H1 (cell line): ENCODE measurements around the gene EPSTI1. TPM values are rescaled to one million over a fixed set of nuclear protein-coding genes. Genes with fewer than 3 reads are reported as not detected.

ENCODE experiments used
- CTCF ChIA-PET: fragments of 300-600 bp; sonication (Branson Sonifier 250); formaldehyde crosslinking; loops from one replicate; lab custom pipeline; 2021; ENCODE audit not compliant: partially characterized antibody; lab: Charles Lee
- POLR2A ChIA-PET: fragments of 300-600 bp; sonication (Branson Sonifier 250); formaldehyde crosslinking; loops from one replicate; lab custom pipeline; 2021; ENCODE audit warnings: inconsistent platforms; ENCODE audit not compliant: partially characterized antibody; lab: Charles Lee
- DNase-seq, 2 experiments: peaks; one replicate each; pipeline versions ENCODE4 v3.0.0 to v3.0.0-alpha.2; 2010 to 2022; ENCODE audit warnings: low spot score in 2 of 2, low read depth in 1 of 2, mixed read lengths in 1 of 2
- FAIRE-seq: peaks from 2 replicates; lab custom pipeline; 2011; peaks lifted over from hg19 to GRCh38; lab: Jason Lieb, UNC
- H2AFZ ChIP-seq: 2 replicates; pipeline ENCODE4 v1.8.1; 2012; ENCODE audit warnings: low read length, inconsistent platforms
- H2AK5ac ChIP-seq: 2 replicates; pipeline ENCODE4 v1.6.1; 2013; ENCODE audit warnings: low read depth, low read length
- H2BK120ac ChIP-seq: replicated peaks from 2 replicates; pipeline ENCODE3; 2013; ENCODE audit warnings: low read depth, low read length, inconsistent platforms
- H2BK12ac ChIP-seq: 2 replicates; pipeline ENCODE4 v1.6.1; 2013; ENCODE audit warnings: low read depth, low read length
- H2BK15ac ChIP-seq: 2 replicates; pipeline ENCODE4 v1.6.1; 2013; ENCODE audit warnings: low read length
- H2BK20ac ChIP-seq: 2 replicates; pipeline ENCODE4 v1.6.1; 2013; ENCODE audit warnings: low read length
- H2BK5ac ChIP-seq: 2 replicates; pipeline ENCODE4 v1.6.1; 2013; ENCODE audit warnings: low read depth, low read length
- H3K14ac ChIP-seq: 2 replicates; pipeline ENCODE4 v1.6.1; 2013; ENCODE audit warnings: inconsistent platforms; ENCODE audit not compliant: insufficient read length
- H3K18ac ChIP-seq: 2 replicates; pipeline ENCODE4 v1.6.1; 2013; ENCODE audit warnings: low read length; ENCODE audit errors: extremely low read depth
- H3K23ac ChIP-seq: 2 replicates; pipeline ENCODE4 v1.6.1; 2013; ENCODE audit warnings: inconsistent platforms; ENCODE audit not compliant: insufficient read length
- H3K23me2 ChIP-seq: 2 replicates; pipeline ENCODE4 v1.6.1; 2013; ENCODE audit warnings: low read depth, low read length
- H3K27ac ChIP-seq: 2 replicates; pipeline ENCODE4 v1.6.1; 2011; ENCODE audit warnings: low read depth, low read length, inconsistent platforms
- H3K27me3 ChIP-seq, 4 experiments: replicated peaks in 1 of 4; 1 replicate in 1 of 4; 2 replicates in 3 of 4; pipeline versions ENCODE4 v1.6.1 to v1.8.1; 2011 to 2013; ENCODE audit warnings: low read length in 3 of 4, mild to moderate bottlenecking in 3 of 4, inconsistent platforms in 2 of 4, mixed read lengths in 2 of 4, moderate library complexity in 1 of 4; ENCODE audit not compliant: control insufficient read depth in 3 of 4, insufficient read depth in 3 of 4; ENCODE audit errors: extremely low read depth in 1 of 4
- H3K36me3 ChIP-seq, 4 experiments: 2 replicates each; pipeline versions ENCODE4 v1.6.1 to v1.8.1; 2011 to 2013; ENCODE audit warnings: mild to moderate bottlenecking in 4 of 4, low read length in 3 of 4, moderate library complexity in 2 of 4, control low read depth in 1 of 4, inconsistent platforms in 1 of 4; ENCODE audit not compliant: insufficient read depth in 4 of 4, control insufficient read depth in 2 of 4
- H3K4ac ChIP-seq: replicated peaks from 2 replicates; pipeline ENCODE3; 2013; ENCODE audit warnings: low read length, low read depth, mixed read lengths, inconsistent platforms; ENCODE audit not compliant: insufficient read length
- H3K4me1 ChIP-seq, 4 experiments: replicated peaks in 1 of 4; 1 replicate in 1 of 4; 2 replicates in 3 of 4; pipeline versions ENCODE4 v1.6.1 to v1.8.1; 2011 to 2013; ENCODE audit warnings: low read length in 3 of 4, inconsistent platforms in 2 of 4, mixed read lengths in 1 of 4; ENCODE audit not compliant: insufficient read depth in 4 of 4, control insufficient read depth in 3 of 4
- H3K4me2 ChIP-seq, 2 experiments: 2 replicates each; pipeline versions ENCODE4 v1.6.1 to v1.8.1; 2011 to 2013; ENCODE audit warnings: low read depth in 2 of 2, low read length in 2 of 2, control low read depth in 1 of 2, inconsistent platforms in 1 of 2, mild to moderate bottlenecking in 1 of 2; ENCODE audit not compliant: insufficient read depth in 1 of 2
- H3K4me3 ChIP-seq, 4 experiments: fragments of 200-600, 300-600 bp in 1 of 4; sonication (generic), shearing (Covaris generic), sonication (Bioruptor Twin) in 1 of 4; 2 replicates each; pipeline versions ENCODE4 v1.5.1 to v1.8.1; 2011 to 2016; ENCODE audit warnings: low read length in 4 of 4, low read depth in 3 of 4, control low read depth in 2 of 4, inconsistent platforms in 2 of 4, mild to moderate bottlenecking in 2 of 4, mixed read lengths in 1 of 4, moderate library complexity in 1 of 4; ENCODE audit not compliant: insufficient read depth in 2 of 4; ENCODE audit errors: extremely low read depth in 1 of 4
- H3K56ac ChIP-seq: replicated peaks from 2 replicates; pipeline ENCODE3; 2013; ENCODE audit warnings: low read depth, mild to moderate bottlenecking, mixed read lengths, low read length, inconsistent platforms; ENCODE audit not compliant: insufficient read length
- H3K79me1 ChIP-seq: 2 replicates; pipeline ENCODE4 v1.6.1; 2013; ENCODE audit warnings: low read depth, low read length, control low read depth
- H3K79me2 ChIP-seq, 2 experiments: 2 replicates each; pipeline versions ENCODE4 v1.6.1 to v1.8.1; 2012 to 2013; ENCODE audit warnings: low read length in 2 of 2, mild to moderate bottlenecking in 2 of 2, inconsistent platforms in 1 of 2; ENCODE audit not compliant: insufficient read depth in 2 of 2, control insufficient read depth in 1 of 2
- H3K9ac ChIP-seq, 4 experiments: replicated peaks in 1 of 4; 1 replicate in 1 of 4; 2 replicates in 3 of 4; pipeline versions ENCODE4 v1.6.1 to v1.8.1; 2011 to 2013; ENCODE audit warnings: low read depth in 3 of 4, low read length in 3 of 4, control low read depth in 2 of 4, mild to moderate bottlenecking in 2 of 4, moderate library complexity in 2 of 4, inconsistent platforms in 1 of 4; ENCODE audit errors: extremely low read depth in 1 of 4
- H3K9me3 ChIP-seq, 2 experiments: 2 replicates each; pipeline versions ENCODE4 v1.6.1 to v1.8.1; 2012 to 2013; ENCODE audit warnings: mild to moderate bottlenecking in 2 of 2, moderate library complexity in 2 of 2, control low read depth in 1 of 2, inconsistent platforms in 1 of 2, low read depth in 1 of 2, low read length in 1 of 2, mixed read lengths in 1 of 2; ENCODE audit not compliant: insufficient read depth in 2 of 2
- H4K20me1 ChIP-seq, 2 experiments: replicated peaks in 1 of 2; 2 replicates each; pipeline versions ENCODE3 to v1.8.1; 2011 to 2013; ENCODE audit warnings: inconsistent platforms in 2 of 2, low read length in 2 of 2, mild to moderate bottlenecking in 1 of 2; ENCODE audit not compliant: insufficient read depth in 2 of 2, control insufficient read depth in 1 of 2
- H4K5ac ChIP-seq: 2 replicates; pipeline ENCODE4 v1.6.1; 2013; ENCODE audit warnings: low read length, low read depth, mixed read lengths, inconsistent platforms; ENCODE audit not compliant: insufficient read length
- H4K8ac ChIP-seq: 2 replicates; pipeline ENCODE4 v1.8.0; 2013; ENCODE audit warnings: mild to moderate bottlenecking, moderate library complexity, low read length, inconsistent platforms; ENCODE audit not compliant: insufficient read depth; ENCODE audit errors: extremely low read depth
- H4K91ac ChIP-seq: replicated peaks from 2 replicates; pipeline ENCODE3; 2013; ENCODE audit warnings: low read length, mixed read lengths, inconsistent platforms; ENCODE audit not compliant: insufficient read length
- BCL11A ChIP-seq, 2 experiments: IDR thresholded peaks; one replicate each; pipeline ENCODE4 v1.6.1; 2011; ENCODE audit warnings: low read depth in 2 of 2, low read length in 2 of 2, mild to moderate bottlenecking in 2 of 2
- CBX8 ChIP-seq: fragments of 300-800, 300-1000 bp; sonication (generic); IDR thresholded peaks from 2 replicates; pipeline ENCODE4 v1.7.1; 2016; ENCODE audit warnings: low read depth, low read length, borderline replicate concordance
- CEBPB ChIP-seq: IDR thresholded peaks from 2 replicates; pipeline ENCODE4 v1.6.1; 2012; ENCODE audit warnings: low read depth, low read length
- CTBP2 ChIP-seq: IDR thresholded peaks from 2 replicates; pipeline ENCODE4 v1.7.0; 2011; ENCODE audit warnings: borderline replicate concordance, mild to moderate bottlenecking, moderate library complexity, mixed read lengths, low read length; ENCODE audit not compliant: insufficient read depth, insufficient read length
- GTF2F1 ChIP-seq: IDR thresholded peaks from 2 replicates; pipeline ENCODE4 v1.6.1; 2012; ENCODE audit warnings: low read depth, low read length, improper control_type of control experiment, borderline replicate concordance
- KDM4A ChIP-seq: IDR thresholded peaks from one replicate; pipeline ENCODE4 v1.7.1; 2012; ENCODE audit warnings: low read depth, mild to moderate bottlenecking, moderate library complexity, low read length, inconsistent platforms; ENCODE audit not compliant: severe bottlenecking
- KDM5A ChIP-seq: fragments of 200-600 bp; IDR thresholded peaks from 2 replicates; pipeline ENCODE4 v1.7.1; 2012; ENCODE audit warnings: mild to moderate bottlenecking, low read length, inconsistent platforms, mixed read lengths
- POLR2A ChIP-seq, 2 experiments: IDR thresholded peaks; 1 replicate in 1 of 2; 2 replicates in 1 of 2; pipeline ENCODE4 v1.6.1; 2011; ENCODE audit warnings: low read depth in 2 of 2, low read length in 2 of 2, mild to moderate bottlenecking in 2 of 2; ENCODE audit errors: control extremely low read depth in 1 of 2
- POU5F1 ChIP-seq: IDR thresholded peaks from 2 replicates; pipeline ENCODE4 v1.6.1; 2011; ENCODE audit warnings: low read depth, mild to moderate bottlenecking, low read length, moderate library complexity
- RXRA ChIP-seq: IDR thresholded peaks from 2 replicates; pipeline ENCODE4 v1.6.1; 2011; ENCODE audit warnings: low read depth, mild to moderate bottlenecking, low read length, moderate library complexity; ENCODE audit not compliant: insufficient read depth
- SIRT6 ChIP-seq: IDR thresholded peaks from one replicate; pipeline ENCODE4 v1.7.1; 2012; ENCODE audit warnings: low read length, inconsistent platforms
- SRF ChIP-seq: IDR thresholded peaks from 2 replicates; pipeline ENCODE4 v1.6.1; 2011; ENCODE audit warnings: mild to moderate bottlenecking, low read depth, low read length, moderate library complexity
- ZNF274 ChIP-seq: IDR thresholded peaks from 2 replicates; pipeline ENCODE4 v1.7.0; 2012; ENCODE audit warnings: low read length, borderline replicate concordance; ENCODE audit errors: extremely low read depth
- WGBS, 2 experiments: shearing (Covaris generic) in 1 of 2; methylation state at CpG; one replicate each; pipeline versions ENCODE4 v1.1.6 to v1.1.7; 2013 to 2015; ENCODE audit warnings: low lambda C conversion rate in 2 of 2, mixed read lengths in 2 of 2, inconsistent platforms in 1 of 2, low coverage in 1 of 2, missing lambda C conversion rate in 1 of 2; ENCODE audit not compliant: insufficient replicate concordance in 2 of 2, insufficient coverage in 1 of 2, insufficient read length in 1 of 2; ENCODE audit errors: extremely low coverage in 1 of 2, missing lambda C conversion rate in 1 of 2; 5-methylcytosine and 5-hydroxymethylcytosine counted together
- polyA plus RNA-seq, 7 experiments: library from polyadenylated mRNA; depleted of rRNA in 3 of 7; stranded (reverse) in 5 of 7; unstranded in 2 of 7; fragments of >200 nt in 5 of 7; fragments of 200-250 nt in 2 of 7; gene quantifications; 1 replicate in 5 of 7; 2 replicates in 1 of 7; 4 replicates in 1 of 7; pipeline versions ENCODE4 v1.2.1 to v1.2.3, GENCODE V29; 2011 to 2013; ENCODE audit warnings: missing spikeins in 2 of 7, mixed read lengths in 2 of 7
- total RNA-seq: library from RNA; stranded (reverse); fragmentation: NEBNext Ultra II Directional; extraction: Animal tissue kit (Norgen Biotek cat#: 25700); gene quantifications from 2 replicates; pipeline ENCODE4 v1.2.1, GENCODE V29; 2021

The EPSTI1 gene
- total and polyA plus RNA-seq, 2 of the 8 experiments (the other 6 are each of a cell fraction or from before 2014, with no cell fraction given): 0.23 to 0.37 TPM

DNA sequence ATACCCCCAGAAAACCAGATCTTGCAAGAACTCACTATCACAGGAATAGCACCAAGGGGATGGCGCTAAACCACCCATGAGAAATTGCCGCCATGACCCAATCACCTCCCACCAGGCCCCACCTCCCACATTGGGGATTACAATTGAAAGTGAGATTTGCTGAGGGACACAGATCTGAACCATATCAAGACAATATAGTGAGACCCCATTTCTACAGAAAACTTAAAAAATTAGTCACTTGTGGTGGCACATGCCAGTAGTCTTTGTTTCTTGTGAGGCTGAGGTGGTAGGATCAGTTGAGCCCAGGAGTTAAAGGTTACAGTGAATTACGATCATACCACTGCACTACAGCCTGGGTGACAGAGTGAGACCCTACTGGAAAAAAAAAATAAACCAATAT is 41.0 kb upstream of the EPSTI1 start:
- no peak for DNase-seq
- Histone ChIP-seq H4K8ac (no peak overlapping the region), H3K9ac (no peak overlapping the region), H3K4ac (no peak overlapping the region), H3K4me1 (peaks cover 0 to 9% (median 1%) of the 10 kb centered on the region in 4 experiments; a peak in 1 of 7 replicates), H3K14ac (no peak overlapping the region), H2BK15ac (no peak overlapping the region), H2AK5ac (no peak overlapping the region), H2BK120ac (no peak overlapping the region), H2BK12ac (no peak overlapping the region), H3K36me3 (no peaks in the 10 kb centered on the region), H3K4me3 (no peak overlapping the region), H3K4me2 (no peak overlapping the region), H2BK5ac (no peak overlapping the region), H4K5ac (no peak overlapping the region), H3K27ac (no peak overlapping the region), H3K23ac (no peak overlapping the region), H3K23me2 (no peaks in the 10 kb centered on the region), H3K9me3 (no peaks in the 10 kb centered on the region), H2AFZ (no peak overlapping the region), H3K56ac (no peak overlapping the region), H3K79me1 (peaks cover 3% of the 10 kb centered on the region; the same call in 1 of the 2 replicates), H3K18ac (no peak overlapping the region), H4K91ac (no peak overlapping the region), H4K20me1 (peaks cover 0 to 2% of the 10 kb centered on the region in 2 experiments), H2BK20ac (no peak overlapping the region), H3K79me2 (peaks cover 0 to 8% of the 10 kb centered on the region in 2 experiments; a peak in 1 of 4 replicates), H3K27me3 (no peaks in the 10 kb centered on the region)
- POLR2A ChIA-PET: interaction anchor here (0.6 kb wide), 1 partner anchor 25 kb away, joined by 4 read pairs; no protein-coding TSS in a partner anchor
- CTCF ChIA-PET: interaction anchor here (0.6 kb wide), 1 partner anchor 463 kb away, joined by 3 read pairs; no protein-coding TSS in a partner anchor
- TF ChIP-seq SIRT6: no peak
- no peak for TF ChIP-seq ZNF274
- TF ChIP-seq POLR2A (IDR thresholded peaks at IDR 0.05; ENCODE audit: control extremely low read depth in 1 of 2, low read depth in 2 of 2, low read length in 2 of 2): no peak
- TF ChIP-seq CEBPB: no peak
- no peak for TF ChIP-seq CTBP2
- no peak for TF ChIP-seq SRF
- TF ChIP-seq RXRA: no peak
- no peak for TF ChIP-seq KDM4A
- TF ChIP-seq CBX8: no peak
- no peak for TF ChIP-seq POU5F1
- TF ChIP-seq KDM5A: no peak
- TF ChIP-seq BCL11A (IDR thresholded peaks at IDR 0.05; ENCODE audit: low read depth in 2 of 2, low read length in 2 of 2): no peak
- no peak for TF ChIP-seq GTF2F1
- no peak for FAIRE-seq
- 95% methylated on average over 3 of the region's 3 CpGs; no CpG with 5 or more reads in 1 of the 2 experiments for WGBS, 2 experiments
